NCI-H2196 treated with DMSO at 0.1 percent for 48 hours (cell line): ENCODE measurements around the gene DMD.
"Not testable (repeated sequence)": the region's sequence is repeated elsewhere in the genome, so short reads cannot be mapped to it uniquely, and the experiment has no call there.

Experiments used
- DNase-seq: peaks from one replicate; lab custom pipeline; 2025; ENCODE audit not compliant: unreplicated experiment; lab: John Stamatoyannopoulos, UW

Gene DMD

GRCh38 chrX:33156152-33156726, 55.1 kb downstream of the DMD start:
- no peak for DNase-seq

GRCh38 chrX:33149580-33149979, 61.8 kb downstream of the DMD start:
- no peak for DNase-seq

GRCh38 chrX:33149085-33149484, 62.3 kb downstream of the DMD start:
- no peak for DNase-seq

- no peak for DNase-seq
Observed at GRCh38 chrX:33142331-33142730, 69.0 kb downstream of the DMD start.

- no peak for DNase-seq
Observed at GRCh38 chrX:33138677-33139249, 72.6 kb downstream of the DMD start.

- DNase-seq, result no peak
Observed at GRCh38 chrX:33134164-33134563, 77.2 kb downstream of the DMD start.

GRCh38 chrX:33133320-33133719, 78.0 kb downstream of the DMD start:
- DNase-seq, result no peak

GRCh38 chrX:33132569-33132968, 78.8 kb downstream of the DMD start:
- no peak for DNase-seq

- DNase-seq, result no peak
Observed at GRCh38 chrX:33129607-33130006, 81.7 kb downstream of the DMD start.

GRCh38 chrX:33128048-33128805, 83.1 kb downstream of the DMD start:
- DNase-seq, result no peak

- DNase-seq, result no peak
Observed at GRCh38 chrX:33126469-33126868, 84.9 kb downstream of the DMD start.

GRCh38 chrX:33109858-33110257, 101.5 kb downstream of the DMD start:
- no peak for DNase-seq

GRCh38 chrX:33106737-33107136, 104.6 kb downstream of the DMD start:
- DNase-seq, result no peak

GRCh38 chrX:33095079-33095478, 116.3 kb downstream of the DMD start:
- DNase-seq, result no peak

- DNase-seq, result no peak
Observed at GRCh38 chrX:33087411-33087810, 123.9 kb downstream of the DMD start.

- no peak for DNase-seq
Observed at GRCh38 chrX:33086886-33087285, 124.5 kb downstream of the DMD start.

GRCh38 chrX:33082371-33082770, 129.0 kb downstream of the DMD start:
- no peak for DNase-seq

- DNase-seq, result no peak
Observed at GRCh38 chrX:33078273-33078672, 133.1 kb downstream of the DMD start.

- DNase-seq, result not testable (repeated sequence)
Observed at GRCh38 chrX:33073660-33074059, 137.7 kb downstream of the DMD start.

GRCh38 chrX:33065415-33065814, 145.9 kb downstream of the DMD start:
- DNase-seq, result no peak

GRCh38 chrX:33062041-33062440, 149.3 kb downstream of the DMD start:
- no peak for DNase-seq

- no peak for DNase-seq
Observed at GRCh38 chrX:33053001-33053400, 158.3 kb downstream of the DMD start.

- DNase-seq, result no peak
Observed at GRCh38 chrX:33045882-33046281, 165.5 kb downstream of the DMD start.
